ENCODE data around the gene MPDZ.

The MPDZ gene

DNA sequence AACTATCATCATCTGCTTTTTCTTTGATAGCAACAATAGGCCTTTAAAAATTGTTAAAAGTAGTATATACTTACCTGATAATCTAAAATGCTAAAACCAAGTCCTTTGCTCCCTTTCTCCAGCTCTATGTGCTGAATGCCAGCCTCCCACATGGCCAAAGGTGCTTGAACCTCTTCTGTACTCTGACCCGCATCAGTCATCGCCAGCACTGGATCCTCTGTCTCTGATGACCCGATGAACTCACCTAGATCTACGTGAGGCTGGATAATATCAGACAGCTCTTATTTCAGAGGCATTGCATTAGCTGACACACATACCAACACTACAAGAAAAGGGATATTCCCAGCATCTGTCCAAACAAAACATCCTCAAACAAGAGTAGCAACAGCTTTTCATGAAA is 89.5 kb downstream of the MPDZ start:
- H3K36me3 ChIP-seq (ENCODE audit: control insufficient read depth, insufficient read depth, low read length): no peaks in the 10 kb centered on the region
- TF ChIP-seq, protein P1, sequence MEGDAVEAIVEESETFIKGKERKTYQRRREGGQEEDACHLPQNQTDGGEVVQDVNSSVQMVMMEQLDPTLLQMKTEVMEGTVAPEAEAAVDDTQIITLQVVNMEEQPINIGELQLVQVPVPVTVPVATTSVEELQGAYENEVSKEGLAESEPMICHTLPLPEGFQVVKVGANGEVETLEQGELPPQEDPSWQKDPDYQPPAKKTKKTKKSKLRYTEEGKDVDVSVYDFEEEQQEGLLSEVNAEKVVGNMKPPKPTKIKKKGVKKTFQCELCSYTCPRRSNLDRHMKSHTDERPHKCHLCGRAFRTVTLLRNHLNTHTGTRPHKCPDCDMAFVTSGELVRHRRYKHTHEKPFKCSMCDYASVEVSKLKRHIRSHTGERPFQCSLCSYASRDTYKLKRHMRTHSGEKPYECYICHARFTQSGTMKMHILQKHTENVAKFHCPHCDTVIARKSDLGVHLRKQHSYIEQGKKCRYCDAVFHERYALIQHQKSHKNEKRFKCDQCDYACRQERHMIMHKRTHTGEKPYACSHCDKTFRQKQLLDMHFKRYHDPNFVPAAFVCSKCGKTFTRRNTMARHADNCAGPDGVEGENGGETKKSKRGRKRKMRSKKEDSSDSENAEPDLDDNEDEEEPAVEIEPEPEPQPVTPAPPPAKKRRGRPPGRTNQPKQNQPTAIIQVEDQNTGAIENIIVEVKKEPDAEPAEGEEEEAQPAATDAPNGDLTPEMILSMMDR (IDR thresholded peaks at IDR 0.05; ENCODE audit: insufficient read depth, low read length, poor library complexity, severe bottlenecking): no peak

DNA sequence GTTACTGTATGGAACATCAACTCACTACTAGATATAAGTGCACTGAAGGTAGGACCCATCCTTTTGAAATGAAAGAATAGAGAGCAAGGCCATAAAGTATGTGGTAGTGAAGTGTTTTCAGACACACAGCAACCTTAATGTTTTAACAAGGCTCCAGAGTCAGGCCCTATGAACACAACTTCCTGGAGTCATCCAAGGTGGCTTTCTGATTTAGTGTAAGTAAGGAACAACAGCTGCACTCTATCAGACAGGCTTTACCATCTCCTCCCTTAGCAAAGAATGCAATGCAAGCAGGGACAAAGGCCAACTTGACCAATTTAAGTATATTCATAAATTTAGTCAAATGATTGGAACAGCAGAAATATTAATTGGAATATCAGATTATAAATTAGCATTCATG is 90.1 kb downstream of the MPDZ start:
- TF ChIP-seq, protein P1 (IDR thresholded peaks at IDR 0.05; ENCODE audit: insufficient read depth, low read length, poor library complexity, severe bottlenecking): no peak
- no peaks in the 10 kb centered on the region for H3K36me3 ChIP-seq (ENCODE audit: control insufficient read depth, insufficient read depth, low read length)
- DNase-seq (ENCODE audit: extremely low read depth, insufficient read length): no peak
- no peak overlapping the region for H3K4me3 ChIP-seq (replicated peaks; ENCODE audit: low read depth, low read length)
- no peaks in the 10 kb centered on the region for H3K27me3 ChIP-seq (replicated peaks; ENCODE audit: control insufficient read depth, insufficient read depth, low read length)

More for the DNA sequence above, 89.5 kb downstream of the MPDZ start:
- Histone ChIP-seq H3K27me3 (replicated peaks; ENCODE audit: control insufficient read depth, insufficient read depth, low read length) (no peaks in the 10 kb centered on the region), H3K4me3 (replicated peaks; ENCODE audit: low read depth, low read length) (no peak overlapping the region)
- DNase-seq (ENCODE audit: extremely low read depth, insufficient read length): no peak

DNA sequence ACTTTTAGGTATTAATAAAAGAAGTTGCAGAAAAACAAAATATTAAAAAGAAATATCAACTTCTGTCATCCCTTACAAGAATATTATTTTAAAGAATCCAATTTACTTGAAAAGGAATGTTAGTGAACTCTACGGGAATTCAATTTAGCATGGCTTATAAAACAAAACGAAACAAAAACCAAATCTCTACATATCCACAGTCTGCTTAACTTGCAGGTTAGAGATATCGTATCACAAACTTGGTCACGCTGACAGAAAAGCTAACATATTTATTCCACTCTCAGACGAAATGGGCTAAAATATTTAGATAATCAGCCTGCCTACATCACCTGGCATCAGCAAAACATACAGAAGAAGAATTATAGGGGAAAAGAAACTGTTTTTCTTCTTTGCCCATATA is 92.7 kb downstream of the MPDZ start:
- H3K27me3 ChIP-seq (replicated peaks; ENCODE audit: control insufficient read depth, insufficient read depth, low read length): no peaks in the 10 kb centered on the region
- no peak overlapping the region for H3K4me3 ChIP-seq (replicated peaks; ENCODE audit: low read depth, low read length)
- DNase-seq (ENCODE audit: extremely low read depth, insufficient read length): no peak
- TF ChIP-seq, protein P1 (IDR thresholded peaks at IDR 0.05; ENCODE audit: insufficient read depth, low read length, poor library complexity, severe bottlenecking): no peak
- no peaks in the 10 kb centered on the region for H3K36me3 ChIP-seq (ENCODE audit: control insufficient read depth, insufficient read depth, low read length)

DNA sequence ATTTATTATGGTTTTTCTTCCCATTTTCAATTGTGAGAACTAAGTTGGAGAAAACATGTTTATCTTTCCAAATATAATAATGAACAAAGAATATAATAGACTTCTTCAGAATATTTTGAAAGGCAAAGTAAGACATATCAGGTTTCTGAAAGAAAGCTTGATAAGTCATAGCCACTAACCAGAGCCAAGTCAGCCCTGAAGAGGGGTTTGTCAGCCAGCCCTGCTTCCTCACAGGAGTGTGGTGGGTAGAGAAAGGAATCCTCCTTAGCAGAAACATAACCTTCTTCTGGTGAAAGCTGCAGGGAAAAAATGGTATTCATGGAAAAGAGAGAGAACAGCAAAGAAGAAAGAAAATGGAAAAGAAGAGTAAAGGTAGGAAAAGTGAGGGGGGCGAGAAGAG is 93.4 kb downstream of the MPDZ start:
- Histone ChIP-seq H3K36me3 (ENCODE audit: control insufficient read depth, insufficient read depth, low read length) (no peaks in the 10 kb centered on the region), H3K4me3 (replicated peaks; ENCODE audit: low read depth, low read length) (no peak overlapping the region), H3K27me3 (replicated peaks; ENCODE audit: control insufficient read depth, insufficient read depth, low read length) (no peaks in the 10 kb centered on the region)
- DNase-seq (ENCODE audit: extremely low read depth, insufficient read length): no peak
- TF ChIP-seq, protein P1 (IDR thresholded peaks at IDR 0.05; ENCODE audit: insufficient read depth, low read length, poor library complexity, severe bottlenecking): no peak

DNA sequence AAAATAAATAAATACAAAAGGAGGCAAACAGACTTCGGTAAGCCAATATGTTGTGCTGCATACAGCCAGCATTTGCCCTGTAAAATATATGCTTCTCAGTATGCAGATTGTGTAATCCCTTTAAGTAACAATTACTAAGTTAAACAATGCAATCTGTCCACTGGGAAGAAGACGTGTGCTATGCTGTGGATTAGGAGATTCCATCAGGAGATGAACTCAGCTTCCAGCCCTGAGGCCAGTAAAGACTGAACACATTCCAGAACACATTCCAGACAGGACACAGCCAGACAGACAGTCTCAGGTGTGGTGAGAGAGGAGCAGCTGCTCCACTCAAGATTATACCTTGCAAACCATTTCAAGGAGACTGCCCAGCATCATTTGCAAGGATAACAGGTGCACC is 97.8 kb downstream of the MPDZ start:
- H3K4me3 ChIP-seq (replicated peaks; ENCODE audit: low read depth, low read length): no peak overlapping the region
- no peaks in the 10 kb centered on the region for H3K36me3 ChIP-seq (ENCODE audit: control insufficient read depth, insufficient read depth, low read length)
- DNase-seq (ENCODE audit: extremely low read depth, insufficient read length): no peak
- H3K27me3 ChIP-seq (replicated peaks; ENCODE audit: control insufficient read depth, insufficient read depth, low read length): no peaks in the 10 kb centered on the region
- TF ChIP-seq, protein P1 (IDR thresholded peaks at IDR 0.05; ENCODE audit: insufficient read depth, low read length, poor library complexity, severe bottlenecking): no peak

DNA sequence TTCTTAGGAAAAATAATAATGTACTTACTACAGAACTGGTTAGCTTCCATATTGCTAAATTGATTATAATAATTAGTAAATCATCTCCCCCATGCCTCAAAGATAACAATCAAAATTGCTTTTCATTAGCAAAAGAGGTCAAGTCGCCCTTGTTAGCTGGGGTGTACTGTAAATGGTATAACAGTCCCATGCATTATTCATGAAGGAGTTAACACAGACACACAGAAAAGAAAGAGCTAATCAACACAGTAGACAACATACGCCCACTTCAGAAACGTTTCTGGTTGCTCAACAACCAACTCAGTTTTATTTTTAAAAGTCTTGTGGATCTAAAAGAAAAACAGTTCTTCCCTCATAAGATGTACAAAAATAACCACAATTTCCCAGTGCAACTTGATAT is 100.2 kb downstream of the MPDZ start:
- no peaks in the 10 kb centered on the region for H3K27me3 ChIP-seq (replicated peaks; ENCODE audit: control insufficient read depth, insufficient read depth, low read length)
- no peak for DNase-seq (ENCODE audit: extremely low read depth, insufficient read length)
- TF ChIP-seq, protein P1 (IDR thresholded peaks at IDR 0.05; ENCODE audit: insufficient read depth, low read length, poor library complexity, severe bottlenecking): no peak

More for the DNA sequence above, 100.2 kb downstream of the MPDZ start:
- no peaks in the 10 kb centered on the region for H3K36me3 ChIP-seq (ENCODE audit: control insufficient read depth, insufficient read depth, low read length)
- no peak overlapping the region for H3K4me3 ChIP-seq (replicated peaks; ENCODE audit: low read depth, low read length)

All from GM06990 (cell line).